Measurements from ENCODE around the gene POU2AF1.

DNA sequence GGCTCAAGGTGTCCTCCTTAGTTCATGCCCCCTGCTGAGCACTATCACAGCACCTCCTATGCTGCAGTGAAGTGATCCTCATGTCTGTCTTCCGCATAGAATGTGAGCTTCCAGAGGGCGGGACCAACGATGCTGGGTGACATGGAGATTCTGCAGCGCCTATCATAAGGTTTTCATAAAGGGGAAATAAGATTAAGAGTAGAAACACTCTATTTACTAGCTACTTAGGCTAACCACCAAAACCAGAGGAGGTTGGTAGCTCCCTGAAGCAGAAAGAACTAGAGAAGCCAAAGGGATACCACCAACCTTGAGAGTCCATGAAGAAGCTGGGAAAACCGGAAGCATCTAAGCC, 39.3 kb upstream of the POU2AF1 start:
- TF ChIP-seq ZBTB7A (CRISPR knock-in tag; IDR thresholded peaks at IDR 0.05), result no peak
- TF ChIP-seq NR2C2 (CRISPR knock-in tag; IDR thresholded peaks at IDR 0.05; ENCODE audit: borderline replicate concordance), result no peak
- no peak for TF ChIP-seq TAF1 (CRISPR knock-in tag; IDR thresholded peaks at IDR 0.05)
- no peak for TF ChIP-seq ZBTB40 (IDR thresholded peaks at IDR 0.05)
- no peak for TF ChIP-seq ZBTB40 (CRISPR knock-in tag; IDR thresholded peaks at IDR 0.05)
- TF ChIP-seq FOXK1 (CRISPR knock-in tag; IDR thresholded peaks at IDR 0.05; ENCODE audit: borderline replicate concordance, low read depth), result no peak
- TF ChIP-seq, protein P1, sequence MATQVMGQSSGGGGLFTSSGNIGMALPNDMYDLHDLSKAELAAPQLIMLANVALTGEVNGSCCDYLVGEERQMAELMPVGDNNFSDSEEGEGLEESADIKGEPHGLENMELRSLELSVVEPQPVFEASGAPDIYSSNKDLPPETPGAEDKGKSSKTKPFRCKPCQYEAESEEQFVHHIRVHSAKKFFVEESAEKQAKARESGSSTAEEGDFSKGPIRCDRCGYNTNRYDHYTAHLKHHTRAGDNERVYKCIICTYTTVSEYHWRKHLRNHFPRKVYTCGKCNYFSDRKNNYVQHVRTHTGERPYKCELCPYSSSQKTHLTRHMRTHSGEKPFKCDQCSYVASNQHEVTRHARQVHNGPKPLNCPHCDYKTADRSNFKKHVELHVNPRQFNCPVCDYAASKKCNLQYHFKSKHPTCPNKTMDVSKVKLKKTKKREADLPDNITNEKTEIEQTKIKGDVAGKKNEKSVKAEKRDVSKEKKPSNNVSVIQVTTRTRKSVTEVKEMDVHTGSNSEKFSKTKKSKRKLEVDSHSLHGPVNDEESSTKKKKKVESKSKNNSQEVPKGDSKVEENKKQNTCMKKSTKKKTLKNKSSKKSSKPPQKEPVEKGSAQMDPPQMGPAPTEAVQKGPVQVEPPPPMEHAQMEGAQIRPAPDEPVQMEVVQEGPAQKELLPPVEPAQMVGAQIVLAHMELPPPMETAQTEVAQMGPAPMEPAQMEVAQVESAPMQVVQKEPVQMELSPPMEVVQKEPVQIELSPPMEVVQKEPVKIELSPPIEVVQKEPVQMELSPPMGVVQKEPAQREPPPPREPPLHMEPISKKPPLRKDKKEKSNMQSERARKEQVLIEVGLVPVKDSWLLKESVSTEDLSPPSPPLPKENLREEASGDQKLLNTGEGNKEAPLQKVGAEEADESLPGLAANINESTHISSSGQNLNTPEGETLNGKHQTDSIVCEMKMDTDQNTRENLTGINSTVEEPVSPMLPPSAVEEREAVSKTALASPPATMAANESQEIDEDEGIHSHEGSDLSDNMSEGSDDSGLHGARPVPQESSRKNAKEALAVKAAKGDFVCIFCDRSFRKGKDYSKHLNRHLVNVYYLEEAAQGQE (IDR thresholded peaks at IDR 0.05; ENCODE audit: borderline replicate concordance in 1 of 2, low read depth in 1 of 2, low read length in 2 of 2), result no peak
- no peak for TF ChIP-seq TCF7L2 (IDR thresholded peaks at IDR 0.05; ENCODE audit: low read depth, low read length)
- TF ChIP-seq MYNN (CRISPR knock-in tag; IDR thresholded peaks at IDR 0.05; ENCODE audit: low read depth), result no peak
- TF ChIP-seq FOXM1 (CRISPR knock-in tag; IDR thresholded peaks at IDR 0.05), result no peak
- TF ChIP-seq RFX1 (IDR thresholded peaks at IDR 0.05), result no peak
